ENCODE results near the gene CILP. TPM values are rescaled to one million over a fixed set of nuclear protein-coding genes. Genes with fewer than 3 reads are reported as not detected.
A peak's percentile ranks its signal among the peaks of the same experiment; 100 is the strongest.
"Not testable (repeated sequence)": the region's sequence is repeated elsewhere in the genome, so short reads cannot be mapped to it uniquely, and the experiment has no call there.

Gene CILP
- total RNA-seq, 4 donors from 2014 or later = 14.4 to 26.9 (median 17.8) TPM

GRCh38 chr15:65189102-65189740, 22.1 kb downstream of the CILP start:
- Histone ChIP-seq H3K4me1 (no peaks in the 10 kb centered on the region), H3K27ac (no peak overlapping the region), H3K27me3 (no peaks in the 10 kb centered on the region), H3K36me3 (no peaks in the 10 kb centered on the region), H3K4me3 (no peak overlapping the region), H3K9me3 (no peaks in the 10 kb centered on the region)
- TF ChIP-seq POLR2A (IDR thresholded peaks at IDR 0.05) = no peak
- TF ChIP-seq, protein P1, sequence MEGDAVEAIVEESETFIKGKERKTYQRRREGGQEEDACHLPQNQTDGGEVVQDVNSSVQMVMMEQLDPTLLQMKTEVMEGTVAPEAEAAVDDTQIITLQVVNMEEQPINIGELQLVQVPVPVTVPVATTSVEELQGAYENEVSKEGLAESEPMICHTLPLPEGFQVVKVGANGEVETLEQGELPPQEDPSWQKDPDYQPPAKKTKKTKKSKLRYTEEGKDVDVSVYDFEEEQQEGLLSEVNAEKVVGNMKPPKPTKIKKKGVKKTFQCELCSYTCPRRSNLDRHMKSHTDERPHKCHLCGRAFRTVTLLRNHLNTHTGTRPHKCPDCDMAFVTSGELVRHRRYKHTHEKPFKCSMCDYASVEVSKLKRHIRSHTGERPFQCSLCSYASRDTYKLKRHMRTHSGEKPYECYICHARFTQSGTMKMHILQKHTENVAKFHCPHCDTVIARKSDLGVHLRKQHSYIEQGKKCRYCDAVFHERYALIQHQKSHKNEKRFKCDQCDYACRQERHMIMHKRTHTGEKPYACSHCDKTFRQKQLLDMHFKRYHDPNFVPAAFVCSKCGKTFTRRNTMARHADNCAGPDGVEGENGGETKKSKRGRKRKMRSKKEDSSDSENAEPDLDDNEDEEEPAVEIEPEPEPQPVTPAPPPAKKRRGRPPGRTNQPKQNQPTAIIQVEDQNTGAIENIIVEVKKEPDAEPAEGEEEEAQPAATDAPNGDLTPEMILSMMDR (IDR thresholded peaks at IDR 0.05) = peak in 5 of 6 experiments; percentile 32 to 60 (median 54)
- DNase-seq = peak in 1 of 3 donors; percentile 44

DNA sequence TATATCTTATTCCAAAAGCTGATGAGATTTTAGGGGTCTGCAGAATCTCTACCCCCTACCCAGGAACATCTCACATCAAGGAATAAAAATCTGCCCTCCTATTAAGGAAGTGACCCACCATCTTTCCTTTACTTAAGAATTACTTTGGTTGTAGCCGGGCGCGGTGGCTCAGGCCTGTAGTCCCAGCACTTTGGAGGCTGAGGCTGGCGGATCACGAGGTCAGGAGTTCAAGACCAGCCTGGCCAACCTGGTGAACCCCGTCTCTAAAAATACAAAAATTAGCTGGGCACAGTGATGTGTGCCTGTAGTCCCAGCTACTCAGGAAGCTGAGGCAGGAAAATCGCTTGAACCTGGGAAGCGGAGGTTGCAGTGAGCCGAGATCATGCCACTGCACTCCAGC, 22.8 kb downstream of the CILP start:
- H3K27me3 ChIP-seq, H3K4me3 ChIP-seq: not testable (repeated sequence)
- DNase-seq = peak in 1 of 3 donors; percentile 24

DNA sequence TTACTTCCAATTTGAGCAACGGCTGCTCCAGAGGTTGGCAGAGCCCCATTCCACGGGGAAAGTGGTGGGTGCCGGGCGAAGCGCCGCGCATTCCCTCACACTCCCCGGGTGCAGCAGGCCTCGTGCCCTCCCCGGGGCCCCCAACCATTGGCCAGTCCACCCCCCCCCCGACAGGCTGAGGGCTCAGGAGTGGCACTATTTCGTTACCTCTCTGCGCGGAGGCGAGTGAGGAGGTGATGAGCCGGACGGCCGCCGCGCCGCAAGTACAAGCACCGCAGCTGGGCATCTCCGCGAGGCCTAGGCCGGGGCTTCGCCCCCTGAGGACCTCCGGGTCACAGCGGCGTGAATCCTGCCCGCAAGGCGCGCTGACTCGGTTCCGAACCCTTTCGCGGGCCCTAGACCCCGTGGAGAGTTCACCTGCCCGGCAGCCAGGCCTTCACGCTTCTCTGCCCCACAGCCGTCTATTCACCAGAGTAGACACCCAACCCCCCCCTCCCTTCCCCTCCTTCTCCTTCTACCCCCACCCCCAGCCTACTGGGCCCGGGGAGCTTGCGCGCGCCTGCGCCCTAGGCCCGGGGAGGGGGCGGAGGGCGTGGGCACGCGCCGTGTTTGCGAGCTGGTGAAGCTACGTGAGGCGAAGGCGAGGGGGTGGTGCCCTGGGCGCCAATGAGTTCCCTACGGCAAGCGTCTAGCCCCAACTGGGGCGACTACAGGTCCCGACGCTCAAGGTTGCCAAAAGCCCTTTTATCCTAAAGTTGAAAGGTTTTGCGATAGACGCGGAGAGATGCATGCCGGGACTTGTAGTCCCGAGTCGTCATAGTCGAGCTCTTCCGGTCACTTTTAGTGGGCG, 26.2 kb downstream of the CILP start, which contains the start of gene CLPX:
Gene CLPX, minus strand, starts transcription at position 475 of the 850 bp plus-strand sequence. Its CDS starts 189 bp downstream, at position 286.
- Histone ChIP-seq H3K9me3 (no peaks in the 10 kb centered on the region), H3K27me3 (no peaks in the 10 kb centered on the region), H3K4me1 (peaks cover 0 to 15% (median 0%) of the 10 kb centered on the region in 4 donors), H3K4me3 (peak within 1 kb of the TSS; percentile 68 to 97 (median 86)), H3K36me3 (no peaks in the 10 kb centered on the region), H3K27ac (peak within 1 kb of the TSS; percentile 88 to 94 (median 90))
- TF ChIP-seq POLR2A (IDR thresholded peaks at IDR 0.05) = peak; percentile 38 to 58
- TF ChIP-seq, protein P1 (IDR thresholded peaks at IDR 0.05) = no peak
- DNase-seq = peak; percentile 85 to 96 (median 92)

More for the DNA sequence above, 22.8 kb downstream of the CILP start:
- not testable (repeated sequence) for H3K9me3 ChIP-seq, H3K4me1 ChIP-seq, H3K36me3 ChIP-seq, H3K27ac ChIP-seq

- Histone ChIP-seq H3K4me1 (peaks cover 0 to 15% (median 0%) of the 10 kb centered on the region in 4 donors), H3K4me3 (peak overlapping the region; percentile 68 to 97 (median 86)), H3K9me3 (no peaks in the 10 kb centered on the region), H3K27me3 (no peaks in the 10 kb centered on the region), H3K36me3 (peaks cover 0 to 5% (median 0%) of the 10 kb centered on the region in 3 donors), H3K27ac (peak overlapping the region; percentile 88 to 94 (median 90))
- TF ChIP-seq, protein P1 (IDR thresholded peaks at IDR 0.05) = no peak
- TF ChIP-seq POLR2A (IDR thresholded peaks at IDR 0.05) = peak in 1 of 2 donors; percentile 34
- peak; percentile 61 to 82 (median 73) for DNase-seq
Measured at GRCh38 chr15:65184305-65184867, 26.9 kb downstream of the CILP start.

DNA sequence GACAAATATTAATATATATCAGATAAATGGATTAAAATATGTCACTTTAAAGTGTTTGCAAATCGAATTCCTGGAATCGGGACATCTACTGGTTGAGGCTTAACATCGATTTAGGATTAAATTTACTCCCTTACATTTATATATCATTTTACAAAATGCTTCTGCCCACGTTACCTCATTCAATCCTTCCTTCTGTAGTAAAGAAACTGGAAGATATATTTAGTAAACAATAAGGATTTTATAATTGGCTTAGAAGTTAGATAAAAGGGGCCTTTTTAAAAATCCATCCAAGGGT, 27.5 kb downstream of the CILP start:
- no peak for TF ChIP-seq POLR2A (IDR thresholded peaks at IDR 0.05)
- TF ChIP-seq, protein P1 (IDR thresholded peaks at IDR 0.05) = no peak
- DNase-seq = no peak
- H3K4me1 ChIP-seq = peaks cover 0 to 15% (median 0%) of the 10 kb centered on the region in 4 donors
- H3K36me3 ChIP-seq = peaks cover 0 to 11% (median 0%) of the 10 kb centered on the region in 3 donors
- no peaks in the 10 kb centered on the region for H3K27me3 ChIP-seq
- peak overlapping the region in 3 of 4 donors; percentile 2 to 90 (median 89) for H3K27ac ChIP-seq
- peak overlapping the region; percentile 68 to 97 (median 86) for H3K4me3 ChIP-seq
- H3K9me3 ChIP-seq = no peaks in the 10 kb centered on the region

All from Peyer's patch (tissue), 4 donors.